ENCODE results near the gene C19orf47.

The C19orf47 gene

DNA sequence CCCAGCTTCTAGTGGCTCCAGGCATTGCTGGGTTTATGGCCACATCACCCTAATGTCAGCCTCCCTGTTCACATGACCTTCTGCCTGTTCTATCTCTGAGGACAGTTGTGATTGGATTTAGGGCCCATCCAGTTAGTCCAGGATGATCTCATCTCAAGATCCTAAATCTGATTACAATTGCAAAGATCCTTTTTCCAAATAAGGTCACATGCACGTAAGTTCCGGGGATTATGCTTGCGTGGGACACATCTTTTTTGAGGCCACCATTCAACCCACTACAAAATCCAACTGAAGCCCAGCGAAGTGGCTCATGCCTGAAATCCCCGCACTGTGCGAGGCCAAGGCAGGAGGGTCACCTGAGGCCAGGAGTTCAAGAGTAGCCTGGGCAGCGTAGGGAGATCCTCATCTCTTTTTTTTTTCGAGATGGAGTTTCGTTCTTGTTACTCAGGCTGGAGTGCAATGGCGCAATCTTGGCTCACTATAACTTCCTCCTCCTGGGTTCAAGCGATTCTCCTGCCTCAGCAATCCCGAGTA is 12.6 kb upstream of the C19orf47 start:
- DNase-seq (ENCODE audit: insufficient read length), result no peak
- TF ChIP-seq TAF1 (IDR thresholded peaks at IDR 0.05; ENCODE audit: borderline replicate concordance, low read depth, low read length) (no peak), POLR2AphosphoS5 (IDR thresholded peaks at IDR 0.05; ENCODE audit: low read depth, low read length) (no peak)

DNA sequence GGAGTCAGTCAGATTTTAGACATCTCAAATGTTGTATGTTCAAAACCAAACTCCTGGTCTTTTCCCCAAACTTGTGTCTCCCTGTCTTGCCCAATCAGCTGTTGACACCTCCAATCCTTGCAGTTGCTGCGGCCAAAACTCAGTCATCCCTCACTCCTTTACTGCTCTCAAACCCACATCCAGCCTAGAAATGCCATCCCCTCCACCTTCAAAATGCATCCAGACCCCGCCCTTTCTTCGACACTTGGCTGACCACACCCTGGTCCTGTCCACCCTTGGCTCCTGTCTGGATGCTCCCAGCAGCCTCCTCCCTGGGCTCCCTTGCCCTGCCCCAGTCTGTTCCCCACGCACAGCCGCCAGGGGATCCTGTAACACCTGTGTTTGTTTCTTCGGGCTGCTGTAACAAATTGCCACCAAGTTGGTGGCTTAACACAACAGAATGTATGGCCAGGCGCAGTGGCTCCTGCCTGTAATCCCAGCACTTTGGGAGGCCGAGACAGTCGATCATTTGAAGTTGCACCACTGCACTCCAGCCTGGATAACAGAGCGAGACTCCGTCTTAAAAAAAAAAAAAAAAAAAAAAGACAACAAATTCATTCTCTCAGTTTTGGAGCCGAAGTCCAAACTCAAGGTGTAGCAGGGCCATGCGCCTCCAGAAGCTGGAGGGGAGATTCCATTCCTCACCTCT is 12.0 kb upstream of the C19orf47 start:
- no peak for DNase-seq (ENCODE audit: insufficient read length)
- no peak for TF ChIP-seq POLR2A (IDR thresholded peaks at IDR 0.05; ENCODE audit: low read depth, low read length)
- no peak for TF ChIP-seq POLR2AphosphoS5 (IDR thresholded peaks at IDR 0.05; ENCODE audit: low read depth, low read length)
- no peak for TF ChIP-seq TAF1 (IDR thresholded peaks at IDR 0.05; ENCODE audit: borderline replicate concordance, low read depth, low read length)
- FAIRE-seq, result no peak

More for the DNA sequence above, 12.6 kb upstream of the C19orf47 start:
- no peak for FAIRE-seq

- peak; percentile 51 for FAIRE-seq
- DNase-seq (ENCODE audit: insufficient read length), result peak; percentile 65
- TF ChIP-seq TAF1 (IDR thresholded peaks at IDR 0.05; ENCODE audit: borderline replicate concordance, low read depth, low read length), result no peak
- no peak for TF ChIP-seq POLR2AphosphoS5 (IDR thresholded peaks at IDR 0.05; ENCODE audit: low read depth, low read length)
- TF ChIP-seq POLR2A (IDR thresholded peaks at IDR 0.05; ENCODE audit: low read depth, low read length), result no peak
These were observed 10.6 kb upstream of the C19orf47 start for GRCh38 chr19:40358773-40359172.

DNA sequence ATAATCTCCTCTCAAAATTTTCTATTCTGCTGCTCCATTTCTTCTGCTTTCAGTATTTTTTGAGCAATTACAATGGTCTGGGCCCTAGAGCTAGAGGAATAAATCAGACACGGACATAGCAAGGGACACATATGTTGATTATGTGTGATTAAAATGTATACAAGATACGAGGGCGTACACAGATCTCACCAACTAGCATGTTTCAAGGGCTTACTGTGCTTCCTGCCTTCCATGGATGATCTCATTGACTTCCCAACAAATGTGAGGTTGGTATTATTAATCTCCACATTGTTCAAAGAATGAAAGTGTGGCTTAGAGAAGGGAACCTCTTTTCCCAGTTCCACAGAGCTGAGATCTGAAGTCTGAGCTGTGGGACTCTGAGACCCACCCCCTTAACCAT is 9.4 kb upstream of the C19orf47 start:
- no peak for DNase-seq (ENCODE audit: insufficient read length)
- FAIRE-seq, result no peak
- TF ChIP-seq TAF1 (IDR thresholded peaks at IDR 0.05; ENCODE audit: borderline replicate concordance, low read depth, low read length) (no peak), POLR2AphosphoS5 (IDR thresholded peaks at IDR 0.05; ENCODE audit: low read depth, low read length) (no peak), POLR2A (IDR thresholded peaks at IDR 0.05; ENCODE audit: low read depth, low read length) (no peak)

GRCh38 chr19:40356681-40357595 is 8.7 kb upstream of the C19orf47 start:
- DNase-seq (ENCODE audit: insufficient read length), result no peak
- TF ChIP-seq POLR2AphosphoS5 (IDR thresholded peaks at IDR 0.05; ENCODE audit: low read depth, low read length) (no peak), TAF1 (IDR thresholded peaks at IDR 0.05; ENCODE audit: borderline replicate concordance, low read depth, low read length) (no peak), POLR2A (IDR thresholded peaks at IDR 0.05; ENCODE audit: low read depth, low read length) (no peak)
- peak; percentile 77 for FAIRE-seq

DNA sequence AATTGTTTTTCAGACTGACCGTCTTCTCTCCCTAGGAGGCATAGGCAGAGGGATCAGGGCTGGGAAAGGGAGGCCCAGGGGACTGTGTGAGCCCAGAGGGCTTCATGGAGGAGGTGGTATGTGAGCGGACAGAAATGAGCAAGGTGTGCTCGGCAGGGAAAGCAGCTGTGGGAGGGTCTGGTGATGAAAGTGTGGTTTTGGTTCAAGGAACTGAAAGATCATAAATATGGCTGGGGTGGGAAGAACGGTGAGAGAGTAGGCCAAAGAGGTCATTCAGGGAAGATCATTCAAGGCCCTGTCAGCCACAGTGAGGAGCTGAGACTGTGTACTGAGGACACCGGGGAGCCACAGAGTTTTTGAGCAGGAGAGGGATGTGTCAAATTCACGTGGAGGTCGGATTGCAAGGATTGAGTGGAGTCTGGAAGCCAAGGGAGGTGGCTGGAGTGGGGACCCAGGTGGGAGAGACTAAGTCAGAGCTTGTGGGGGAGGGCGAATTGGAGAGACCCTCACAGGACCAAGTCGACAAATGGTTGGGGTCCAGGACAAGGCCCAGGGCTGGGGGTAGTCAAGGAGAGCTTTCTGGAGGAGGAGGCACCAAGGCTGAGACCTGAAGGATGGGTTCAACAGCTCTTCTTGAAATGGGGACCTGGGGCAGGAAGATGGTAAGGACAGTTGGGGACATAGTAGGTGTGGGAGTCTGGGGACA is 7.9 kb upstream of the C19orf47 start:
- FAIRE-seq (peak; percentile 67), DNase-seq (ENCODE audit: insufficient read length) (no peak)
- TF ChIP-seq POLR2A (IDR thresholded peaks at IDR 0.05; ENCODE audit: low read depth, low read length), result no peak
- TF ChIP-seq POLR2AphosphoS5 (IDR thresholded peaks at IDR 0.05; ENCODE audit: low read depth, low read length), result 0 out of 2 replicates have a peak, but pooled peaks have one; percentile 30
- TF ChIP-seq TAF1 (IDR thresholded peaks at IDR 0.05; ENCODE audit: borderline replicate concordance, low read depth, low read length), result no peak

DNA sequence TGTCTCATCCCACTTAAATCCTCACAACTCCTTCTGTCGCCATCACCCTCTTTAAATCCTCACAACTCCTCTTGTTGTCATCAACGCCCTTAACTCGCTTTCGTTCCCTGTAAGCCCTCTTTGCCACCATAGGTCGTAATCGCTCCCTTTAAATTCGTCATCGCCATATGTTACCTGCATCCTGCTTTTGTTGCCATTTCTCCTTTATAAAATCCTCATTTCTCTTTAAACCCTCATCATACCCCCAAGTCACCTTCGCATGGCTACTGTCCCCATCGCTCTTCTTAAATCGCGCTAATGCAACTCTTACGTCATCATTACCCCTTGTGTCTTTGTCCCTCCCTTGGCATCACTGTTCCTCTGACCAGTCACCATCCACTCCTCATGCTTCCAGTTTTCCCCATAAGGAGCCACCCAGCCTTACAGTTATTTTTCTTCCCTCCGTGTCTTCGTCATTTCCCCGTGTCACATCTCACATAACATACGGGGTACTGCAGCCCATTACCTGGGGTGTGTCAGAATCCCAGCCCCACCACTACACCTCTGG is 837 bp upstream of the C19orf47 start:
- FAIRE-seq, result no peak
- DNase-seq (ENCODE audit: insufficient read length), result no peak
- no peak for TF ChIP-seq POLR2A (IDR thresholded peaks at IDR 0.05; ENCODE audit: low read depth, low read length)
- TF ChIP-seq POLR2AphosphoS5 (IDR thresholded peaks at IDR 0.05; ENCODE audit: low read depth, low read length), result no peak
- no peak for TF ChIP-seq TAF1 (IDR thresholded peaks at IDR 0.05; ENCODE audit: borderline replicate concordance, low read depth, low read length)

DNA sequence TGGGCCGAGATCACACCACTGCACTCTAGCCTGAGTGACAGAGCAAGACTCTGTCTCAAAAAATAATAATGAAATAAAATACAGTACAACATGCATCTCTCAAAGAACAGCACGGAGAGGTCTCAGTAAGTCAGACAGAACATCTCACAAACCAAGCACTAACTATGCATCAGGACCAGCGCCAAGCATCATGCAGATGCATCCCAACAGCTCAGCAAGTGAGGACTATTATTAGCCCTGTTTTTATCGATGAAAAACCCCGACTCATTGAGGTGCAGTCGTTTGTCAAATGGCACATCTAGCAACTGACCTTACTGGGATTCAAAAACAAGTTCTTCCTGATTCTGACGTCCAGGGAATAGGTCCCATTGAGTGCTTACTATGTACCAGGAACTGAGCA is 3.8 kb downstream of the C19orf47 start:
- DNase-seq (ENCODE audit: insufficient read length) (no peak), FAIRE-seq (no peak)
- TF ChIP-seq POLR2A (IDR thresholded peaks at IDR 0.05; ENCODE audit: low read depth, low read length) (no peak), POLR2AphosphoS5 (IDR thresholded peaks at IDR 0.05; ENCODE audit: low read depth, low read length) (no peak), TAF1 (IDR thresholded peaks at IDR 0.05; ENCODE audit: borderline replicate concordance, low read depth, low read length) (no peak)

DNA sequence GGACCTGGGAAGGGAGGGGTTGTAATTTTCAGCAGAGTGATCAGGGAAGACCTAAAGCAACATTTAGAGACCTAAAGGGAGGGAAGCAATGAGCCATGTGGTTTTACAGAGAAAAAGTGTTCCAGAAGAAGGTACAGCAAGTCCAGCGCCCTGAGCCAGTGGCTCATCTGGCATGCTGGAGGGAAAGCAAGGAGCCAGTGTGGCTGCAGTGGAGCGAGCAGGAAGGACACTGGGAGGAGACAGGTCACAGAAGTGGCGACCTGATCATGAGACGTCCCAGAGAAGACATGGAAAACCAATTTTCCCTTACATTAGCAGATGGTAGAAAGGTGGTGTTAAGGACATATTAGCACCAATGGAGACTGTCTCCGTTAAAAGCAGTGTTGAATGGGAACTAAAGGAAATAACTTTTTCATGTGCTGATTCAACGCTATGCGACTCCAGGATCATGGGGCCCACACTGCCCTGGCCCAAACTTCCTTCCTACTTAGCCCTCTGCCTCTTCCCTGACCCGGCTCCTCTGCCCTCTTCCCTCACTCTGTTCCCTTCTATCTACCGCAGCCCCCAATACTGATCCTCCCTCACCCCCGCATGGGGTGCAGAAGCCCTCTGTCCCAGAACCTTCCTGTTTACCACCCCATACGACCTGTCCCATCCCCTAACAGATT is 5.4 kb downstream of the C19orf47 start:
- FAIRE-seq (no peak), DNase-seq (ENCODE audit: insufficient read length) (no peak)
- TF ChIP-seq TAF1 (IDR thresholded peaks at IDR 0.05; ENCODE audit: borderline replicate concordance, low read depth, low read length), result no peak
- TF ChIP-seq POLR2A (IDR thresholded peaks at IDR 0.05; ENCODE audit: low read depth, low read length), result no peak

- DNase-seq (ENCODE audit: insufficient read length), result no peak
- no peak for FAIRE-seq
- no peak for TF ChIP-seq TAF1 (IDR thresholded peaks at IDR 0.05; ENCODE audit: borderline replicate concordance, low read depth, low read length)
- no peak for TF ChIP-seq POLR2AphosphoS5 (IDR thresholded peaks at IDR 0.05; ENCODE audit: low read depth, low read length)
- no peak for TF ChIP-seq POLR2A (IDR thresholded peaks at IDR 0.05; ENCODE audit: low read depth, low read length)
These were observed 6.4 kb downstream of the C19orf47 start for GRCh38 chr19:40341601-40342482.
